Measurements from ENCODE around the gene KCTD3.

KCTD3 gene

GRCh38 chr1:215566556-215567490 lies at the start of gene KCTD3:
TSS of gene KCTD3 (plus strand) at chr1:215567304. CDS start at chr1:215567686, 382 bp downstream.
- DNase-seq (ENCODE audit: low read depth in 3 of 3) = peak in 1 of 3 experiments; percentile 4

GRCh38 chr1:215517441-215517891 lies 49.6 kb upstream of the KCTD3 start:
- DNase-seq (ENCODE audit: low read depth in 3 of 3) = no peak

GRCh38 chr1:215518594-215518993 lies 48.5 kb upstream of the KCTD3 start:
- DNase-seq (ENCODE audit: low read depth in 3 of 3) = no peak

GRCh38 chr1:215521279-215521678 lies 45.8 kb upstream of the KCTD3 start:
- no peak for DNase-seq (ENCODE audit: low read depth in 3 of 3)

GRCh38 chr1:215523128-215523861 lies 43.8 kb upstream of the KCTD3 start:
- no peak for DNase-seq (ENCODE audit: low read depth in 3 of 3)

GRCh38 chr1:215523906-215524305 lies 43.2 kb upstream of the KCTD3 start:
- no peak for DNase-seq (ENCODE audit: low read depth in 3 of 3)

- DNase-seq (ENCODE audit: low read depth in 3 of 3) = no peak
Observed at GRCh38 chr1:215526147-215526845, 40.8 kb upstream of the KCTD3 start.

- DNase-seq (ENCODE audit: low read depth in 3 of 3) = no peak
Observed at GRCh38 chr1:215526846-215527151, 40.3 kb upstream of the KCTD3 start.

- no peak for DNase-seq (ENCODE audit: low read depth in 3 of 3)
Observed at GRCh38 chr1:215529111-215529510, 38.0 kb upstream of the KCTD3 start.

GRCh38 chr1:215529571-215529970 lies 37.5 kb upstream of the KCTD3 start:
- DNase-seq (ENCODE audit: low read depth in 3 of 3) = no peak

GRCh38 chr1:215530401-215530984 lies 36.6 kb upstream of the KCTD3 start:
- no peak for DNase-seq (ENCODE audit: low read depth in 3 of 3)

GRCh38 chr1:215539803-215540570 lies 27.1 kb upstream of the KCTD3 start:
- no peak for DNase-seq (ENCODE audit: low read depth in 3 of 3)

- DNase-seq (ENCODE audit: low read depth in 3 of 3) = no peak
Observed at GRCh38 chr1:215542301-215542700, 24.8 kb upstream of the KCTD3 start.

GRCh38 chr1:215543191-215543606 lies 23.9 kb upstream of the KCTD3 start:
- no peak for DNase-seq (ENCODE audit: low read depth in 3 of 3)

GRCh38 chr1:215543806-215544205 lies 23.3 kb upstream of the KCTD3 start:
- DNase-seq (ENCODE audit: low read depth in 3 of 3) = no peak

GRCh38 chr1:215544566-215544965 lies 22.5 kb upstream of the KCTD3 start:
- no peak for DNase-seq (ENCODE audit: low read depth in 3 of 3)

GRCh38 chr1:215545096-215545495 lies 22.0 kb upstream of the KCTD3 start:
- no peak for DNase-seq (ENCODE audit: low read depth in 3 of 3)

GRCh38 chr1:215547011-215547410 lies 20.1 kb upstream of the KCTD3 start:
- DNase-seq (ENCODE audit: low read depth in 3 of 3) = no peak

GRCh38 chr1:215551806-215552205 lies 15.3 kb upstream of the KCTD3 start:
- DNase-seq (ENCODE audit: low read depth in 3 of 3) = no peak

GRCh38 chr1:215554865-215555264 lies 12.2 kb upstream of the KCTD3 start:
- DNase-seq (ENCODE audit: low read depth in 3 of 3) = no peak

- no peak for DNase-seq (ENCODE audit: low read depth in 3 of 3)
Observed at GRCh38 chr1:215555531-215555930, 11.6 kb upstream of the KCTD3 start.
